GM12874 (cell line): ENCODE data around the gene OSTN.

Experiments
- TF ChIP-seq, protein P1 (sequence below): IDR thresholded peaks from 2 replicates; pipeline ENCODE4 v1.5.1; 2011; ENCODE audit warnings: low read depth, mild to moderate bottlenecking, control low read depth, low read length, moderate library complexity; ENCODE audit not compliant: insufficient read depth

Gene OSTN

DNA sequence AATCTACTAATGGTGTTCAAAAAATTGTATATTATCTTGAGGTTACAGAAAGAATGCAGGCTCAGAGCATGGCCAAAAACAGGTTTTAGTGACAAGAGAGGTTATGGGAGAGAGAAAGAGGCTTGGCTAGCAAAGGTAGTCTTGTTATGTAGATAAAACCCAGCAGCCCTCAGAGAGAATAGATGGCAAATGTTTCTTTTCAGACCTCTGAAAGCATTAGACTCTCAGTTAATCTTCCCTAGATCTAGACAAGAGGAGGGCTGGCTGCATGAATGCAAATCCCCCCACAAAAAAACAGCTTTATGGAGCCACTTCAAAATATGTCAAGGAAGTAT is 62.2 kb downstream of the OSTN start:
- TF ChIP-seq, protein P1, sequence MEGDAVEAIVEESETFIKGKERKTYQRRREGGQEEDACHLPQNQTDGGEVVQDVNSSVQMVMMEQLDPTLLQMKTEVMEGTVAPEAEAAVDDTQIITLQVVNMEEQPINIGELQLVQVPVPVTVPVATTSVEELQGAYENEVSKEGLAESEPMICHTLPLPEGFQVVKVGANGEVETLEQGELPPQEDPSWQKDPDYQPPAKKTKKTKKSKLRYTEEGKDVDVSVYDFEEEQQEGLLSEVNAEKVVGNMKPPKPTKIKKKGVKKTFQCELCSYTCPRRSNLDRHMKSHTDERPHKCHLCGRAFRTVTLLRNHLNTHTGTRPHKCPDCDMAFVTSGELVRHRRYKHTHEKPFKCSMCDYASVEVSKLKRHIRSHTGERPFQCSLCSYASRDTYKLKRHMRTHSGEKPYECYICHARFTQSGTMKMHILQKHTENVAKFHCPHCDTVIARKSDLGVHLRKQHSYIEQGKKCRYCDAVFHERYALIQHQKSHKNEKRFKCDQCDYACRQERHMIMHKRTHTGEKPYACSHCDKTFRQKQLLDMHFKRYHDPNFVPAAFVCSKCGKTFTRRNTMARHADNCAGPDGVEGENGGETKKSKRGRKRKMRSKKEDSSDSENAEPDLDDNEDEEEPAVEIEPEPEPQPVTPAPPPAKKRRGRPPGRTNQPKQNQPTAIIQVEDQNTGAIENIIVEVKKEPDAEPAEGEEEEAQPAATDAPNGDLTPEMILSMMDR, result no peak

DNA sequence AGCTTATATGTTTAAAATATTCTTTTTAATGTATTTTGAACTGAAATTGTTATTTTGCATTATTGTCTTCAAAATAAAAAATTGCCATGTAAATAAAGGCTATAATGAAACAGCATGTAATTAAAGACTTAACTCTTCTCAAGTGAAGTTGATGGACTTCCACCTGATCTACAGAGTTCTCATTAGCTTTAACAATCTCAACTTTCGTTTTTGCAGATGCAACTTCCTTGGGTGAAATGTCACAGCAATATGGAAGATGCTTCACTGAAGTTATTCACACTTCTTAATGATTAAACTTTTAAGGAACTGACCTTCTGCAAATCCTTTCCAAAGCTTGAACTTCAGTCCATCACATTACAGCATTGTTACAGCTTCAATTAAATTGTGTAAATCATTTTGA is 63.6 kb downstream of the OSTN start:
- TF ChIP-seq, protein P1, result no peak

DNA sequence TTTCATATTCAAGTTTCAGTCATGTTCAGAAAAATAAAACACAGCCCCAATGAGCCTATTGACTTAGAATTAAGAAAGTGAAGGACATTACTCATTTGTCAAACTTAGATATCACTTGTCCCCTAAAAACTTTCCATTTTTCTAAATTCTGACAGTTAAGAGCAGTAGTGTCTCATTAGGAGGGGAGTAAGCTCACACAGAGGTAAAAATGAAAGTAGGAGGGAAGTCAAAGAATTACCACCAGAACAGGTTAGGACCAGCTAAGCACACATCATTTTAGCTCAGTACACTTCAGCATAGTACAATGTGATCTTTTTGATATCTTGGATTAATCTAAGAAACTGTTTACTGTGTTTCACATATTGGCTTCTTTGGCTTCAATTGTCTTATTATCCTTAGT is 64.3 kb downstream of the OSTN start:
- TF ChIP-seq, protein P1, result no peak

GRCh38 chr3:191263850-191264249 is 64.8 kb downstream of the OSTN start:
- TF ChIP-seq, protein P1, result no peak

- TF ChIP-seq, protein P1, result no peak
Measured at GRCh38 chr3:191268737-191269136, 69.7 kb downstream of the OSTN start.

- TF ChIP-seq, protein P1, result no peak
Measured at GRCh38 chr3:191269289-191270085, 70.4 kb downstream of the OSTN start.

DNA sequence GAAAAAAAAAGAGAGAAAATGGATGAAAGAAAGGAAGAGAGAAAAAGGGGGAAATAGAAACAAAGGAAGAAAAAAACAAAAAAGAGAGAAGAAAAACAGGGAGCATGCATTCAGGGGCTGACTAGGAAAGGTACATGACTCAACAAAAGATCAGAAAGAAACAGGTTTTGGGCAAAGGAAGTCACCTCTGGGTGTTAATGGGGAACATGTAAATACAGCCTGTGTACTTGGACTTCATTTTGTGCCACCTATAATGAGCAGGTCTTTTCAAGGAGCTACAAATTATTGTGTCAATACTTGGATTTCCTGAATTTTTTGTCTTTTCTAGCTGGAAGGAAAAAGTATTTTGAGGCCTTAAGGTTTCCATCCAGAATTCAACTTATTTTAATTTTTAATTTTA is 76.7 kb downstream of the OSTN start:
- TF ChIP-seq, protein P1, result no peak
